Right ventricle myocardium superior (tissue), 1 donor: Measurements from ENCODE around the gene TEX101. TPM values are rescaled to one million over a fixed set of nuclear protein-coding genes. Genes with fewer than 3 reads are reported as not detected.
"Not testable (repeated sequence)": the region's sequence is repeated elsewhere in the genome, so short reads cannot be mapped to it uniquely, and the experiment has no call there.

Experiments
- ATAC-seq: fragments of 200-7000 bp; cut with Tn5 transposase; one replicate; pipeline ENCODE4 v1.9.1; 2020; ENCODE audit warnings: mild to moderate bottlenecking; ENCODE audit not compliant: poor library complexity
- DNase-seq: peaks from one replicate; pipeline ENCODE4 v3.0.0-alpha.2; 2020
- intact Hi-C: fragments of 100-400 bp; cut with DNase I; formaldehyde crosslinking; loops from one replicate; pipeline ENCODE4 v1.11.2; 2022
- total RNA-seq: library from RNA; stranded (reverse); fragmentation: NEBNext Ultra II Directional; extraction: Animal tissue kit (Norgen Biotek cat#: 25700); gene quantifications from one replicate; pipeline ENCODE4 v1.2.1, GENCODE V29; 2021
- donor health status: DM: no; HTN: yes; CAD: no; lungs with severe emphysema.

The TEX101 gene
- total RNA-seq, 1 donor from 2014 or later, result not detected

DNA sequence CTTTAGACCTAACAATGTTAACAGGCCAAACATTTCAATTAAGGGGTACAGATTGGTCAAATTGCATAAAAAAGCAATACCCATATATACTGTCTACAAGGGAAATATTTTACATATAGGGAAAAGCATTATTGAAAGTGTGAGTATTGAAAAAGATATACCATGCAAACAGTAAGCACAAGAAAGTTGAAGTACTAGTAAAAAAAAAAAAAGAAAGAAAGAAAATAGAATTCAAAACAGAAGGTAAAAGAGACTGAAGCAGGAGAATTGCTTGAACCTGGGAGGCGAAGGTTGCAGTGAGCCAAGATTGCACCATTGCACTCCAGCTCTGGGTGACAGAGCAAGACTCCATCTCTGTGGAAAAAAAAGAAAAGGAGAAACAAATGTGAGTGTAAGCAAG is 5.3 kb upstream of the TEX101 start:
- no peak for DNase-seq
- intact Hi-C loops, result no loop called here
- ATAC-seq, result no peak

- no peak for DNase-seq
Measured at GRCh38 chr19:43412441-43412840, 2.2 kb upstream of the TEX101 start.

GRCh38 chr19:43416951-43417623 is 2.4 kb downstream of the TEX101 start:
- DNase-seq, result no peak
- no peak for ATAC-seq
- intact Hi-C loops, result no loop called here

More at GRCh38 chr19:43412441-43412840, 2.2 kb upstream of the TEX101 start:
- ATAC-seq, result no peak
- intact Hi-C loops, result no loop called here

DNA sequence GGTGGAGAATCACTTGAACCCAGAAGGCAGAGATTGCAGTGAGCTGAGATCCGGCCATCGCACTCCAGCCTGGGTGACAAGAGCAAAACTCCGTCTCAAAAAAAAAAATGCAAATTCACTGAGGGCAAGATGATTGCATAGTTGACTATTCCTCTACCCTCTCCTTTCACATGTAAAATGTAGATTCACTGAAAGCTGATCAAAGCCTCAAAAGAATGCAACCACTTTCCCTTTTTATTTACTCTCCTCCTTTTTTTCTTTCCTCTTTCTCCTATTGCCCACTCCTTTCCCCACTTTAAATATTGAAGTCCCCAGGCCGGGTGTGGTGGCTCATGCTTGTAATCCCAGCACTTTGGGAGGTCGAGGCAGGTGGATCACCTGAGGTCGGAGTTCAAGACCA is 6.3 kb downstream of the TEX101 start:
- ATAC-seq (no peak), DNase-seq (no peak)
- intact Hi-C loops, result no loop called here

DNA sequence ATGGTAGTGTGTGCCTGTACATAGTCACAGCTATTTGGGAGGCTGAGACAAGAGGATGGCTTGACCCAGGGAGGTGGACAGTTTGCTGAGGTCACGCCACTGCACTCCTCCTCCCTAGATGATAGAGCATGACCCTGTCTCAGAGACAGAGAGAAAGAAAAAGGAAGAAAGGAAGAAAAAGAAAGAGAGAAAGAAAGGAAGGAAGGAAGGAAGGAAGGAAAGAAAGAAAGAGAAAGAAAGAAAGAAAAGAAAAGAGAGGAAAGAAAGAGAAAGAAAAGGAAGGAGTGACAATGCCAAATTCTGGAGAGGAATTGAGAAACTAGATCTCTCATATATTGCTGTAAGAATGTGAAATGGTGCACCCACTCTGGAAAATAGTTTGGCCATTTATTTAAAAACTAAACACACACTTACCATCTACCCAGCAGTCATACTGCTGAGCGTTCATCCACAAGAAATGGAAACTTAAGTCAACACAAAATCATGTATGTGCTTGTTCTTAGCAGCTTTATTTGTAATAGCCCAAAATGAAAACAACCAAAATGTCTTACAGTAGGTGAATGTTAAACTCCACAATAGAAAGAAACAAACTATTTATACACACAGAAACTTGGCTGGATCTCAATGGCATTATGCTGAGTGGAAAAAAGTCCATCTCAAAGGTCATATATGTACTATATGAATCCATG is 7.5 kb downstream of the TEX101 start:
- intact Hi-C loops, result no loop called here
- DNase-seq (no peak), ATAC-seq (no peak)

- no peak for DNase-seq
- no peak for ATAC-seq
- intact Hi-C loops, result no loop called here
Measured at GRCh38 chr19:43422689-43423066, 8.0 kb downstream of the TEX101 start.

DNA sequence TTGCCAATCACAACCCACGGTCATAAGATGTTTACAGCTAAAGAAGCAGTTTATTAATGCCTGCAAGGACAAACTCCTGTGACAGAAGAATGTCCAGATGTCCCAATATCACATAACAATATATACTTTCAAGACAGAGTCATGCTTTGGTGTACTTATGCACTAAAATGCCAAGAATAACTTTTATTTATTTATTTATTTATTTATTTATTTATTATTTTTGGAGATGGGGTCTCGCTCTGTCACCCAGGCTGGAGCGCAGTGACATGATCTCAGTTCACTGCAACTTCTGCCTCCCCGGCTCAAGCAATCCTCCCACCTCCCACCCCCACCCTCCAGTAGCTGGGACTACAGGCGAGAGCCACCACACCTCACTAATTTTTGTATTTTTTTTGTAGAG is 9.1 kb downstream of the TEX101 start:
- DNase-seq (no peak), ATAC-seq (no peak)
- intact Hi-C loops, result no loop called here

- DNase-seq (no peak), ATAC-seq (no peak)
- intact Hi-C loops, result no loop called here
Measured at GRCh38 chr19:43425567-43426392, 11.1 kb downstream of the TEX101 start.

DNA sequence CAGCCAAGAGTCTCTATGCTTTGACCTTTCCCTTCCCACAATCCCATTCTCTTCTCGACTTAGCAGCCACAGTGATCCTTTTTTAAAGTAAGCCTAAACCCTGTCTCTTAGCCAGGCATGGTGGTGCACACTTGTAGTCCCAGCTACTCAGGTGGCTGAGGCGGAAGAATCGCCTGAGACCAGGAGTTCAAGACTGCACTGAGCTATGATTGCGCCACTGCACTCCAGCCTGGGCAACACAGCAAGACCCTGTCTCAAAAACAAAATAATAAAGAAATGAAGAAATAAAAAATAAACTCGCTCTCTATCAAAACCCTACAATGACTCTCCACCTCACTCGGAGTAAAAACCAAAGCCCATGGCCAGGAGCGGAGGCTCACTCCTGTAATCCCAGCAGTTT is 14.7 kb downstream of the TEX101 start:
- DNase-seq (no peak), ATAC-seq (no peak)
- intact Hi-C loops, result no loop called here

GRCh38 chr19:43430142-43430710 is 15.5 kb downstream of the TEX101 start:
- intact Hi-C loops, result no loop called here
- DNase-seq (no peak), ATAC-seq (no peak)

GRCh38 chr19:43430976-43431375 is 16.3 kb downstream of the TEX101 start:
- intact Hi-C loops, result no loop called here
- ATAC-seq, result no peak

GRCh38 chr19:43433358-43433673 is 18.6 kb downstream of the TEX101 start:
- ATAC-seq, result no peak
- intact Hi-C loops, result no loop called here
- DNase-seq, result no peak

More at GRCh38 chr19:43430976-43431375, 16.3 kb downstream of the TEX101 start:
- no peak for DNase-seq

DNA sequence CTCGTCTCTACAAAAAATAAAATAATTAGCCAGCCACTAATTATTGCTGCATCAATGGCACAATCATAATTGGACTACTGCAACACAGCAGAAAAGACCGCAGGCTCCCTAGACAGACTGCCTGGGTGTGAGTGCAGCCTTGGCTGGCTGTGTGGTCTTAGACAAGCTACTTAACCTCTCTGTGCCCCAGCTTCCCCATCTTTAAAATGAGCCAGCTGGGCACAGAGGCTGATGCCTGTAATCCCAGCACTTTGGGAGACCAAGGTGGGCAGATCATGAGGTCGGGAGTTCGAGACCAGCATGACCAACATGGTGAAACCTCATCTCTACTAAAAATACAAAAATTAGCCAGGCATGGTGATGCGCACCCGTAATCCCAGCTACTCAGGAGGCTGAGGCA is 19.0 kb downstream of the TEX101 start:
- intact Hi-C loops, result no loop called here
- DNase-seq, result no peak
- ATAC-seq, result no peak

DNA sequence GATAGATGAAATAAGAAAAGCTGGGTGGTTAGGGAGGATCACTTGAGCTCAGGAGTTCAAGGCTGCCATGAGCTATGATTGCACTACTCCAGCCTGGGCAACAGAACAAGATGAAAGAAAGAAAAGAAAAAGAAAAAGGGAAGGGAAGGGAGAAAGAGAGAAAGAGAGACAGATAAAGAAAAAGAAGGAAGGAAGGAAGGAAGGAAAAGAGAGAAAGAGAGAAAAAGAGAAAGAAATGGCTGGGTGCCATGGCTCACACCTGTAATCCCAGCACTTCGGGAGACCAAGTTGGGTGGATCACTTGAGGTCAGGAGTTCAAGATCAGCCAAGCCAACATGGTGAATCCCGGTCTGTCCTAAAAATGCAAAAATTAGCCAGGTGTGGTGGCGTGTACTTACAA is 21.1 kb downstream of the TEX101 start:
- intact Hi-C loops, result no loop called here
- DNase-seq, result no peak
- no peak for ATAC-seq

- intact Hi-C loops, DNase-seq: not testable (repeated sequence)
Measured at GRCh38 chr19:43437284-43437683, 22.6 kb downstream of the TEX101 start.

DNA sequence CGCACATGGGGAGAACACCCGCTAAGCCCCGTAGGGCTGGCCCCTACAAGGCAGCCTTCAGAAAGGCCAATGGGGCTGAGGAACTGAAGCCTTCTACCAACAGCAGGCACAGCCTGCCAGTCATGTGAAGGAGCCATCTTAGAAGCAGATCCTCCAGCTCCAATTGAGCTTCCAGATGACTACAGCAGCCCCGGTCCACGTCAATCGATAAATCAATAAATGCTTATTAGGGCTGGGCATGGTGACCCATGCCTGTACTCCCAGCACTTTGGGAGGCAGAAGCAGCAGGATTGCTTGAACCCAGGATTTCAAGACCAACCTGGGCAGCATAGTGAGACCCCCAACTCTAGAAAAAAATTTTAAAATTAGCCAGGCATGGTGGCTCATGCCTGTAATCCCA is 23.0 kb downstream of the TEX101 start:
- no peak for ATAC-seq
- DNase-seq, result no peak
- intact Hi-C loops, result no loop called here

More at GRCh38 chr19:43437284-43437683, 22.6 kb downstream of the TEX101 start:
- not testable (repeated sequence) for ATAC-seq

- ATAC-seq (peak; percentile 98), DNase-seq (peak; percentile 79)
- intact Hi-C loops, result no loop called here
Measured at GRCh38 chr19:43438291-43439031, 23.8 kb downstream of the TEX101 start.

GRCh38 chr19:43439032-43439708 is 24.5 kb downstream of the TEX101 start:
- intact Hi-C loops, result no loop called here
- DNase-seq, result no peak

More at GRCh38 chr19:43439032-43439708, 24.5 kb downstream of the TEX101 start:
- peak; percentile 58 for ATAC-seq
